DOHH2 (cell line): ENCODE data around the gene GBGT1.

ENCODE experiments used
- CTCF ChIP-seq: fragments of 200-600 bp; sonication (generic); IDR thresholded peaks from one replicate; pipeline ENCODE4 v1.5.1; 2014; ENCODE audit warnings: antibody characterized with exemption, mild to moderate bottlenecking, low read depth, low read length; ENCODE audit not compliant: poor library complexity, severe bottlenecking
- EZH2phosphoT487 ChIP-seq: fragments of 200-600 bp; sonication (generic); IDR thresholded peaks from 2 replicates; pipeline ENCODE4 v1.6.1; 2017; ENCODE audit warnings: borderline replicate concordance, mild to moderate bottlenecking, antibody characterized with exemption, low read length, moderate library complexity, mixed read lengths

GRCh38 chr9:133106511-133107244 lies 57.0 kb downstream of the GBGT1 start:
- TF ChIP-seq CTCF (no peak), EZH2phosphoT487 (no peak)
